Activated T-cell treated with anti-CD3 and anti-CD28 coated beads, Interleukin-2, amount 50 U/mL, for 72 hours (primary cell): ENCODE data around the gene SYNDIG1. TPM values are rescaled to one million over a fixed set of nuclear protein-coding genes. Genes with fewer than 3 reads are reported as not detected.

ENCODE experiments used
- ATAC-seq, 2 donors: fragments of 150-1000 bp; cut with Tn5 transposase; replicated peaks in 1 of 2; 2 replicates each; pipeline ENCODE4 v1.10.0; 2021; ENCODE audit warnings: moderate library complexity in 2 of 2, mild to moderate bottlenecking in 1 of 2
- DNase-seq, 2 donors: peaks; one replicate each; pipeline ENCODE4 v3.0.0; 2021 to 2022; ENCODE audit warnings: mixed read lengths in 1 of 2
- H3K27ac Mint-ChIP-seq: one replicate; pipeline ENCODE4 v1.8.0; 2022; ENCODE audit warnings: mild to moderate bottlenecking, moderate library complexity, mixed read lengths
- H3K27me3 Mint-ChIP-seq: one replicate; pipeline ENCODE4 v1.8.0; 2022; ENCODE audit warnings: low read depth, mixed read lengths
- H3K36me3 Mint-ChIP-seq, 2 donors: one replicate each; pipeline ENCODE4 v1.8.0; 2022; ENCODE audit warnings: mixed read lengths in 2 of 2, mild to moderate bottlenecking in 1 of 2; ENCODE audit not compliant: insufficient read depth in 2 of 2
- H3K4me1 Mint-ChIP-seq: one replicate; pipeline ENCODE4 v1.8.0; 2022; ENCODE audit warnings: low read depth, mixed read lengths
- H3K4me3 Mint-ChIP-seq, 2 donors: one replicate each; pipeline ENCODE4 v1.8.0; 2022; ENCODE audit warnings: mild to moderate bottlenecking in 2 of 2, mixed read lengths in 2 of 2, moderate library complexity in 2 of 2
- H3K9me3 Mint-ChIP-seq, 2 donors: one replicate each; pipeline ENCODE4 v1.8.0; 2022; ENCODE audit warnings: mixed read lengths in 2 of 2
- total RNA-seq, 2 donors: library from RNA; stranded (reverse); gene quantifications; one replicate each; pipeline ENCODE4 v1.2.3, GENCODE V29; 2022

The SYNDIG1 gene
- total RNA-seq, 2 donors from 2014 or later = not detected

GRCh38 chr20:24518515-24518914, 49.1 kb downstream of the SYNDIG1 start:
- DNase-seq (no peak), ATAC-seq (no peak)
- no peaks in the 10 kb centered on the region for H3K9me3 Mint-ChIP-seq
- no peak overlapping the region for H3K27ac Mint-ChIP-seq
- H3K4me1 Mint-ChIP-seq = peaks cover 7% of the 10 kb centered on the region
- no peak overlapping the region for H3K4me3 Mint-ChIP-seq
- H3K27me3 Mint-ChIP-seq = no peaks in the 10 kb centered on the region
- H3K36me3 Mint-ChIP-seq = no peaks in the 10 kb centered on the region

GRCh38 chr20:24519476-24519875, 50.0 kb downstream of the SYNDIG1 start:
- Mint-ChIP-seq H3K9me3 (no peaks in the 10 kb centered on the region), H3K4me1 (peaks cover 7% of the 10 kb centered on the region), H3K36me3 (no peaks in the 10 kb centered on the region), H3K4me3 (no peak overlapping the region), H3K27ac (no peak overlapping the region), H3K27me3 (no peaks in the 10 kb centered on the region)
- DNase-seq (no peak), ATAC-seq (peak; percentile 61 to 68)

GRCh38 chr20:24521032-24521431, 51.6 kb downstream of the SYNDIG1 start:
- H3K4me1 Mint-ChIP-seq = peaks cover 7% of the 10 kb centered on the region
- ATAC-seq (no peak), DNase-seq (no peak)
- H3K27ac Mint-ChIP-seq = no peak overlapping the region
- no peaks in the 10 kb centered on the region for H3K9me3 Mint-ChIP-seq
- H3K4me3 Mint-ChIP-seq = no peak overlapping the region
- no peaks in the 10 kb centered on the region for H3K36me3 Mint-ChIP-seq
- H3K27me3 Mint-ChIP-seq = no peaks in the 10 kb centered on the region

GRCh38 chr20:24522452-24523330, 53.3 kb downstream of the SYNDIG1 start:
- ATAC-seq (no peak), DNase-seq (no peak)
- Mint-ChIP-seq H3K36me3 (no peaks in the 10 kb centered on the region), H3K27me3 (no peaks in the 10 kb centered on the region), H3K4me3 (no peak overlapping the region), H3K27ac (no peak overlapping the region), H3K4me1 (peaks cover 7% of the 10 kb centered on the region), H3K9me3 (no peaks in the 10 kb centered on the region)

GRCh38 chr20:24523661-24524060, 54.2 kb downstream of the SYNDIG1 start:
- DNase-seq (no peak), ATAC-seq (no peak)
- Mint-ChIP-seq H3K36me3 (no peaks in the 10 kb centered on the region), H3K4me1 (peaks cover 8% of the 10 kb centered on the region), H3K9me3 (no peaks in the 10 kb centered on the region), H3K27me3 (no peaks in the 10 kb centered on the region), H3K27ac (no peak overlapping the region), H3K4me3 (no peak overlapping the region)

GRCh38 chr20:24528583-24529368, 59.3 kb downstream of the SYNDIG1 start:
- no peaks in the 10 kb centered on the region for H3K27me3 Mint-ChIP-seq
- peaks cover 4 to 7% of the 10 kb centered on the region in 2 donors for H3K36me3 Mint-ChIP-seq
- peak; percentile 53 to 79 for ATAC-seq
- DNase-seq = no peak
- H3K4me1 Mint-ChIP-seq = peaks cover 6% of the 10 kb centered on the region
- peaks cover 5 to 6% of the 10 kb centered on the region in 2 donors for H3K9me3 Mint-ChIP-seq
- no peak overlapping the region for H3K27ac Mint-ChIP-seq
- H3K4me3 Mint-ChIP-seq = no peak overlapping the region

GRCh38 chr20:24529369-24529719, 59.9 kb downstream of the SYNDIG1 start:
- ATAC-seq = no peak
- Mint-ChIP-seq H3K36me3 (peaks cover 4 to 7% of the 10 kb centered on the region in 2 donors), H3K4me3 (no peak overlapping the region), H3K4me1 (peaks cover 6% of the 10 kb centered on the region), H3K9me3 (peaks cover 5 to 6% of the 10 kb centered on the region in 2 donors), H3K27me3 (no peaks in the 10 kb centered on the region), H3K27ac (no peak overlapping the region)
- no peak for DNase-seq

GRCh38 chr20:24530131-24530680, 60.8 kb downstream of the SYNDIG1 start:
- H3K4me3 Mint-ChIP-seq = no peak overlapping the region
- ATAC-seq = peak in 1 of 2 donors; percentile 44
- H3K4me1 Mint-ChIP-seq = peaks cover 6% of the 10 kb centered on the region

GRCh38 chr20:24531202-24531601, 61.8 kb downstream of the SYNDIG1 start:
- Mint-ChIP-seq H3K36me3 (peaks cover 4 to 7% of the 10 kb centered on the region in 2 donors), H3K9me3 (peaks cover 5 to 6% of the 10 kb centered on the region in 2 donors), H3K27ac (no peak overlapping the region), H3K4me1 (peaks cover 6% of the 10 kb centered on the region), H3K27me3 (no peaks in the 10 kb centered on the region), H3K4me3 (no peak overlapping the region)
- ATAC-seq (no peak), DNase-seq (no peak)

More at GRCh38 chr20:24530131-24530680, 60.8 kb downstream of the SYNDIG1 start:
- no peak for DNase-seq
- H3K27ac Mint-ChIP-seq = no peak overlapping the region
- no peaks in the 10 kb centered on the region for H3K27me3 Mint-ChIP-seq
- peaks cover 5 to 6% of the 10 kb centered on the region in 2 donors for H3K9me3 Mint-ChIP-seq
- peaks cover 4 to 7% of the 10 kb centered on the region in 2 donors for H3K36me3 Mint-ChIP-seq

- H3K4me1 Mint-ChIP-seq = peaks cover 6% of the 10 kb centered on the region
- no peak overlapping the region for H3K27ac Mint-ChIP-seq
- no peak overlapping the region for H3K4me3 Mint-ChIP-seq
- ATAC-seq = no peak
- no peaks in the 10 kb centered on the region for H3K27me3 Mint-ChIP-seq
- H3K36me3 Mint-ChIP-seq = peaks cover 4 to 7% of the 10 kb centered on the region in 2 donors
- peaks cover 5 to 6% of the 10 kb centered on the region in 2 donors for H3K9me3 Mint-ChIP-seq
- no peak for DNase-seq
These were observed 62.4 kb downstream of the SYNDIG1 start for GRCh38 chr20:24531631-24532419.

GRCh38 chr20:24533449-24533848, 64.0 kb downstream of the SYNDIG1 start:
- DNase-seq (no peak), ATAC-seq (no peak)
- peaks cover 4 to 7% of the 10 kb centered on the region in 2 donors for H3K36me3 Mint-ChIP-seq
- no peak overlapping the region for H3K27ac Mint-ChIP-seq
- peaks cover 5 to 6% of the 10 kb centered on the region in 2 donors for H3K9me3 Mint-ChIP-seq
- H3K27me3 Mint-ChIP-seq = no peaks in the 10 kb centered on the region
- H3K4me3 Mint-ChIP-seq = no peak overlapping the region
- H3K4me1 Mint-ChIP-seq = peaks cover 6% of the 10 kb centered on the region

- H3K27ac Mint-ChIP-seq = no peak overlapping the region
- H3K4me3 Mint-ChIP-seq = no peak overlapping the region
These were observed 64.9 kb downstream of the SYNDIG1 start for GRCh38 chr20:24534282-24534681.

More at GRCh38 chr20:24534282-24534681, 64.9 kb downstream of the SYNDIG1 start:
- no peaks in the 10 kb centered on the region for H3K27me3 Mint-ChIP-seq
- no peak for DNase-seq
- ATAC-seq = no peak
- no peaks in the 10 kb centered on the region for H3K4me1 Mint-ChIP-seq
- peaks cover 5 to 6% of the 10 kb centered on the region in 2 donors for H3K9me3 Mint-ChIP-seq
- peaks cover 4 to 7% of the 10 kb centered on the region in 2 donors for H3K36me3 Mint-ChIP-seq
